Tongue (tissue), 2 donors: ENCODE results near the gene FAM168B. TPM values are rescaled to one million over a fixed set of nuclear protein-coding genes. Genes with fewer than 3 reads are reported as not detected.
"Not testable (repeated sequence)": the region's sequence is repeated elsewhere in the genome, so short reads cannot be mapped to it uniquely, and the experiment has no call there.

Experiments
- DNase-seq: peaks from one replicate; pipeline ENCODE4 v3.0.0-alpha.2; 2015
- total RNA-seq: library from RNA; depleted of rRNA; stranded (reverse); fragments of >200 nt; gene quantifications from one replicate; pipeline ENCODE4 v1.2.3, GENCODE V29; 2014

Gene FAM168B
- total RNA-seq, 1 donor from 2014 or later = 104 TPM

DNA sequence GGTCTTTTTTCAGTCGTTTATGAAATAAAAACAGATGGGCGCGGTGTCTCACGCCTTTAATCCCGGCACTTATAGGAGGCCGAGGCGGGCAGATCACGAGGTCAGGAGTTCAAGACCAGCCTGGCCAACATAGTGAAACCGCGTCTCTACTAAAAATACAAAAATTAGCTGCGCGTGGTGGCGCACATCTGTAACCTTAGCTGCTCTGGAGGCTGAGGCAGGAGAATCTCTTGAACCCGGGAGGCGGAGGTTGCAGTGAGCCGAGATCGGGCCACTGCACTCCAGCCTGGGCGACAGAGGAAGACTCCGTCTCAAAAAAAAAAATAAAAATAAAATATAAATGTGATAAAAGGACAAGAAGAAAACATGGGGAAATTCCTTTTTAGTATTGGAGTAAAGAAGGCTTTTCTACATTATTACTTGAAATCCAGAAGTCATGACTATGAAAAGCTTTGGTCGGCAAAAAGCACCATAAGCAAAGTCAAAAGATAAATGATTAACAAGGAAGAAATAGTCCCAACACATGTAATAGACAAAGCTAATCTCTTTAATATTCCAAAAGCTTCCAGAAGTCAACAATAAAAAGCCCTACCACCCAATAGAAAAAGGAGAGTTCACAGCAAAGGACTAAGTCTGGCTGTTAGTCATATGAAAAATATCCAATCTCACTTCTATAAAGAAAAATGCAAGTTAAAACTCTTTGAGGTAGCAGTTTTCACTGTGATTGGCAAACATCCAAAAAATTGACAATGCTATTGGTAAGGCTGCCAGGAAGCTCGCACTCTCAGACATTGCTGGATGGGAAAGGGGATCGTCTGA, 1.4 kb upstream of the FAM168B start:
- peak; percentile 20 for DNase-seq

DNA sequence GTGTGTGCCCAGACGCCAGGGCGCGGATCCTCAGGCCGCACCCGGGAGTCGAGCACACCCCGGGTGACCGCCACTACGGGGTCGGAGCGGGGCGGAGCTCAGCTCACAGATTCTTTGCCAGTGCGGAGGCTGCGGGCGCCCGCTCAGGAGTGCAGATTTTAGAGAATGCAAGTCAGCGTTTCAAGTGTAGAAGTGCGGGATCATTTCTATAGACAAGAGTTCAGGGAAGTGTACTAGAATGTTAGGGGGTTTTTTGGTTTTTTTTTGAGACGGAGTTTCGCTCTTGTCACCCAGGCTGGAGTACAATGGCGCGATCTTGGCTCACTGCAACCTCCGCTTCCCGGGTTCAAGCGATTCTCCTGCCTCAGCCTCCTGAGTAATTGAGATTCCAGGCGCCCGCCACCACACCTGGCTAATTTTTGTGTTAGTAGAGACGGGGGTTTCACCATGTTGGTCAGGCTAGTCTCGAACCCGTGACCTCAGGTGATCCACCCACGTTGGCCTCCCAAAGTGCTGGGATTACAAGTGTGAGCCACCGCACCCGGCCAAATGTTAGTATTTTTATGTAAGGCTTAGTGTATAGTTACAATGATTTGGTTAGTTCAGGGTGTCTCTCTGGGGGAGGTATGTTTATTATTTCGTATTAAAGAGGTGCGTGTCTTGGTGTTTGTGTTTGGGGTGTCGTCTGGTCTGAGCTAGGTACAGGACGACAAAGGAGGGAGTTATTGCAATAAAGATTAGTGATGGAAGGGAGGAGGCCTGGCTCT, 619 bp upstream of the FAM168B start:
- no peak for DNase-seq

DNA sequence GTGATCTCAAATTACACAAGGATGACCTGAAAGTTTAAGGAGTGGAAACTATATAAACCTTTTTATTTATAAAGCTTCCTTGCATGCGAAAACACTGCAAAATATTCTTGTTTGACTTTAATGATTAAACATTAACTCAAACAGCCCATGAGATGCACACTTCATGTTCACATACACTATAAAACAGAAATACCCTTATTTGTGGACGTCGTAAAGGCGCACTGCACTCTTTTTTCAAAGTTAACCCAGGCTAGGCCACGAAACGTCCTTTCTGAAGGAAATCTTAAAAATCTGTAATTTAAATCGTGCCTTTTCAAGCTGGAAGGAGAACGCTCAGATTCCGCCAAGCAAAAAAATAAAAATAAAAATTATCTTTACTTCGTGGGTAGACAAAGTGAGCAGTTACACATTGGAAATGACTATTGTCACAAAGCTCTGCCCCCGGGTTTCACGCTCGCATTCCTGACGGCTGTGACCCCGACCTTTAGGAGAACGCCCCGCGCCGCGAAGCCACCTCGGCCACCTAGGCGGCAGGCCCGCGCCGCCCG, 728 bp downstream of the FAM168B start:
- peak; percentile 26 for DNase-seq

- no peak for DNase-seq
These were observed 7.6 kb downstream of the FAM168B start for GRCh38 chr2:131085646-131086045.

DNA sequence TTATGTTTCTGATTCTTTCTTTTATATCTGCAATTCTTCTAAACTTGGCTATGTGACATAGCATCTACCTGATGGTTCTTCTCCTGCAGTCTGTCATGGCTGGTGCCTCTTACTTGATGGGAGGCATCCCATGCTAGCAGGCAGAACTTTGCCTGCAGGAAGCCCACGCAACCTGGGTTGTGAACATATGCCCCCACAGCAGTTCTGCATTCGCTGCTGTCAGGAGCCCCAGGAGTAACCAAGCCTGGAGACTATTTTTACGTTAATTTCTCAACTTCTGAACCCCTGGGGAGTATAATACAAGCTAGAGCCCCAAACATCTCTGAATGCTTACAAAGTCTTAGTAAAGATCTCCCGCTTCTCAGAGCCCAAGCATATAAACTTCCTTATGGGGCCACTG, 12.1 kb downstream of the FAM168B start:
- DNase-seq = no peak

DNA sequence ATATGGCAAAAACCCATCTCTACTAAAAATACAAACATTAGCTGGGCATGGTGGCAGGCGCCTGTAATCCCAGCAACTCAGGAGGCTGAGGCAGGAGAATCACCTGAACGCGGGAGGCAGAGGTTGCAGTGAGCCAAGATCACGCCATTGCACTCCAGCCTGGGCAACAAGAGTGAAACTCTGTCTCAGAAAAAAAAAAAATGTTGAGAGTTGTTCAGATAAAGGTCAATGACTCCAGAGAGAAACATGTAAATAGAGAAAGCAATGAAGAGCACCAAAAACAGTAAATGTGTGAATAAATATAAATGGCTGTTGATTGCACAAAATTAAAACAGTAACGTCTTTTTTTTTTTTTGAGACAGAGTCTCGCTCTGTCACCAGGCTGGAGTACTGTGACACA, 13.3 kb downstream of the FAM168B start:
- not testable (repeated sequence) for DNase-seq

GRCh38 chr2:131077966-131078365, 15.3 kb downstream of the FAM168B start:
- DNase-seq = no peak

DNA sequence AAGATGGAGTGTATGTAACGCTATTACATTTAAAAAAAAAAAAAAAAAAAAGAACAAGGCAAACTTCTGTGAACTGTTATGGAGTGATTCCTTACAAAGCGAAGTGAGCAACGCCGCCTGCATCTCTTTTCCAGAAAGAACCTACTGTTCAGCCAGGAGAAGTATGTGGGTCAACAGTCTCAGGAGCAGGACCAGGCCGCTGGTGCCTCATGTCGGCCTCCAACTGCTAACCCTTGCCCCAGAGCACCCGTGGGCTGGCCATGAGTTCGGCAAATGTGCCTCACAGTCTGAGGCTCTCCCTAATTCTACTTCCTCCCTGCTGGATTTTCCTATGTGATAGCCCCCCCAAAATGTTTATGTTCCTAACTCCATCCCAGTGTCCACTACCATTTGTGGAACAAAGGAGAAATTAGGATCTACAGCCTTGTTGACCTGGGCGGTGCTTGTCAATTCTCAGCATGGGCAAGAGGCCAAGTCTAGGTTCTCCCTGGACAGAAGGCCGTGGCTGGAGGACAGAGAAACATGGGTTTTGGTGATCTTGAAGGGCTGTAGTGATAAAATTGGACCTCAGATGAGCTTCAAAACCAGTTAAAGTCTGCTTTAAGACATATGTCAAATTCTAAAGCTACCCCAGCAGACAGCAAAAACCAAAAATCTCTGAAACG, 15.9 kb downstream of the FAM168B start:
- DNase-seq = no peak

DNA sequence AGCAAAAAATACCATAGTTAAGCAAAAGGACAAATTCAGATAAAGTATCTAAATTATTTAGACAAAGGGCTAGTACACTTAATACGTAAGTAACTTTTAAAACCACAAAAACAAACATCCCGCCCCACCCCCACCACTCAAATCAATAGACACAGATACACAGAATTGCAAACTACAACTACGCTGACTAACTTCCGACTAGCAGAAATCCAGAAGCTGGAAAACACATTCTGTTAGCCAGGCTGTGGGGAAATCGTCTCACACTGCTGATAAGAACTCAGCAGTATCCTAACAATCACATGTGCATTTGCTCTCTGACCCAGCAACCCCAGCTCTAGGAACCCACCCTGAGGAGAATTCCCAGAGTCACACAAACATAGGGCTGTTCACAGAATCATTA, 16.6 kb downstream of the FAM168B start:
- no peak for DNase-seq

- DNase-seq = not testable (repeated sequence)
These were observed 17.7 kb downstream of the FAM168B start for GRCh38 chr2:131075578-131075977.

GRCh38 chr2:131068172-131068571, 25.1 kb downstream of the FAM168B start:
- DNase-seq = not testable (repeated sequence)

GRCh38 chr2:131067465-131068125, 25.7 kb downstream of the FAM168B start:
- DNase-seq = no peak

GRCh38 chr2:131064589-131065512, 28.4 kb downstream of the FAM168B start:
- DNase-seq = no peak

DNA sequence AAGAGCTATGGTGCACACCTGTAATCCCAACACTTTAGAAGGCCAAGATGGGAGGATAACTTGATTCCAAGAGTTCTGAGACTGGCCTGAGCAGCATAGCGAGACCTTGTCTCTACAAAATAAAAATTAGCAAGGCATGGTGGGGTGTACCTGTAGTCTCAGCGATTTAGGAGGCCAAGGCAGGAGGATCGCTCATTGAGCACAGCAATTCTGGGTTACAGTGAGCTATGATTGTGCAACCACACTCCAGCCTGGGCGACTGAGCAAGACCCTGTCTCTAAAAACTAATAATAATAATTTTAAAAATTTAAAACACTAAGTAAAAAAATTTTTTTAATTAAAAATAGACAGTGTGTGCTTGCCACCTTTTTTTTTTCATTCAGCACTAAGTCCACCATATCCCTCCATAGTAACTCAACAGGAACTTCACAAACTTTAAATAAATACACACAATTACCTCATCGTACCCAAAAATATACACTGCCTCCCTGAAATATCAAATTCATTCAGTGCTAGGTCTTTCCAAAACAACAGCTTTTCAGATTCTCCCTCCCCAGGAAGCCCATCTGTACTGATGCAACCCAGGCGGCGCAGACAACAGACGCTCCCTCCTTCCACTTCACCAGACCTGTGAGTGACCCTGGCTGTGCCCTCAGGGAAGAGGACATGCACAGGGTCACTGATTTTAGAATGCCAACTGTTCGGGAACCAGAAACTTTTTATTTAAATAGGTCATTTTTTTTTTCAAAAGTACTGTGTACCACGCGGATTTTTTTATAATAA, 29.6 kb downstream of the FAM168B start:
- DNase-seq = no peak

GRCh38 chr2:131058920-131059319, 34.3 kb downstream of the FAM168B start:
- no peak for DNase-seq

- peak; percentile 51 for DNase-seq
These were observed 34.9 kb downstream of the FAM168B start for GRCh38 chr2:131058214-131058843.

- no peak for DNase-seq
These were observed 36.4 kb downstream of the FAM168B start for GRCh38 chr2:131056932-131057287.

DNA sequence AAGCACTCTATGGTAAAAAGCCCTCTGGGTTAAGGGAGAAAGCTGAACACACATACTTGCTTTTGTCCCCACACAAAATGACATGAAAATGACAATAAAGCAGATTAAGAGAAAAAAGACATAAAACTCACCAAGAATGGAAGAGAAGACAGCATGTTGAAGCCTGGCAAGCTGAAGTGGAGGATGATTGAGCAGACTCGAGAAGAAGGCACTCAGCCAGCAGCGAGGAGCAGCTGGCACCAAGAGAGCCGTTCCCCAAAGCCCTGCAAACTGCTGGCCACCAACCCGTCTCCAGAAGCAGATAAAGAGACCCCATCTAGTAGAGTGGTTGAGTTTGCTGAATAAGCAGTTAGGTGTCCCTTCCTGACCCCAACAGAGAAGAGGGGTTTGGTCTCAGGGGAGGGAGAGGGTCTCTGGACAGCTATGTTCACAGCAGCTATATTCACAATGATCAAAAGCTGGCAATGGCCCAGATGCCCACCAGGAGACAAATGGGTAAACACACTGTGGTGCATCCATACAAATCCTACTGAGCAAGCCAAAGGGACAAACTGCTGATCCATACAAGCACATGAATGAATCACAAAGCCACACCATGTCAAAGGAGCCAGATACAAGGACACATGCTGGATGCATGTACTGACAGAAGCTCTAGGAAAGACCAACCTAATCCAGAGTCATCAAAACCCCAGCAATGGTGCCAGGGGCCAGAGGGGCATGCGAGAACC, 36.9 kb downstream of the FAM168B start:
- DNase-seq = peak; percentile 73
